GM23248 (cell line): ENCODE measurements around the gene TBCK. TPM values are rescaled to one million over a fixed set of nuclear protein-coding genes. Genes with fewer than 3 reads are reported as not detected.

Experiments
- DNase-seq: peaks from one replicate; pipeline ENCODE4 v3.0.0-alpha.2; 2015
- H2AFZ ChIP-seq: fragments of 200-600 bp; sonication (generic); 2 replicates; pipeline ENCODE4 v1.6.1; 2016; ENCODE audit warnings: antibody characterized with exemption
- H3F3A ChIP-seq: fragments of 200-600 bp; sonication (generic); 2 replicates; pipeline ENCODE4 v1.6.1; 2016; ENCODE audit warnings: mild to moderate bottlenecking, antibody characterized with exemption, mixed run types; ENCODE audit not compliant: insufficient read depth
- H3K27ac ChIP-seq: fragments of 200-600 bp; sonication (generic); 2 replicates; pipeline ENCODE4 v1.5.1; 2016; ENCODE audit warnings: mild to moderate bottlenecking
- H3K27me3 ChIP-seq: fragments of 200-600 bp; sonication (generic); replicated peaks from 2 replicates; pipeline ENCODE4 v1.6.1; 2016; ENCODE audit warnings: mild to moderate bottlenecking; ENCODE audit not compliant: insufficient read depth
- H3K36me3 ChIP-seq: fragments of 200-600 bp; sonication (generic); 2 replicates; pipeline ENCODE4 v1.6.1; 2016; ENCODE audit warnings: low read depth, mild to moderate bottlenecking
- H3K4me1 ChIP-seq: fragments of 200-600 bp; sonication (generic); 2 replicates; pipeline ENCODE4 v1.6.1; 2016; ENCODE audit warnings: mild to moderate bottlenecking; ENCODE audit not compliant: insufficient read depth
- H3K4me2 ChIP-seq: fragments of 200-600 bp; sonication (generic); one replicate; pipeline ENCODE4 v1.6.1; 2016; ENCODE audit warnings: mild to moderate bottlenecking; ENCODE audit not compliant: unreplicated experiment
- H3K4me3 ChIP-seq: fragments of 200-600 bp; sonication (generic); 2 replicates; pipeline ENCODE4 v1.5.1; 2016; ENCODE audit warnings: mild to moderate bottlenecking
- H3K79me2 ChIP-seq: fragments of 200-600 bp; sonication (generic); 2 replicates; pipeline ENCODE4 v1.6.1; 2016; ENCODE audit warnings: mild to moderate bottlenecking; ENCODE audit not compliant: insufficient read depth
- H3K9ac ChIP-seq: fragments of 200-600 bp; sonication (generic); 2 replicates; pipeline ENCODE4 v1.6.1; 2016; ENCODE audit warnings: mild to moderate bottlenecking
- H3K9me2 ChIP-seq: fragments of 200-600 bp; sonication (generic); 2 replicates; pipeline ENCODE4 v1.6.1; 2016; ENCODE audit warnings: mixed run types, mild to moderate bottlenecking, moderate library complexity; ENCODE audit not compliant: insufficient read depth
- H3K9me3 ChIP-seq: fragments of 200-600 bp; sonication (generic); one replicate; pipeline ENCODE4 v1.6.1; 2017; ENCODE audit warnings: low read depth
- H4K20me1 ChIP-seq: fragments of 200-600 bp; sonication (generic); 2 replicates; pipeline ENCODE4 v1.6.0; 2016; ENCODE audit not compliant: insufficient read depth
- EZH2 ChIP-seq: fragments of 200-600 bp; sonication (generic); IDR thresholded peaks from 2 replicates; pipeline ENCODE4 v1.6.1; 2018; ENCODE audit warnings: antibody characterized with exemption, mild to moderate bottlenecking; ENCODE audit not compliant: insufficient read depth, poor library complexity, severe bottlenecking
- EZH2phosphoT487 ChIP-seq: fragments of 200-600 bp; sonication (generic); IDR thresholded peaks from 2 replicates; pipeline ENCODE4 v1.6.1; 2018; ENCODE audit warnings: antibody characterized with exemption, moderate library complexity, mild to moderate bottlenecking, low read depth; ENCODE audit not compliant: insufficient read depth
- WGBS, 2 experiments: methylation state at CpG; one replicate each; pipeline ENCODE4 v1.1.6; 2015 to 2017; ENCODE audit warnings: low lambda C conversion rate in 2 of 2, low coverage in 1 of 2; ENCODE audit errors: missing lambda C conversion rate in 2 of 2; 5-methylcytosine and 5-hydroxymethylcytosine counted together
- in situ Hi-C: fragments of 300-500 bp; cut with MboI; formaldehyde crosslinking; loops from 2 replicates; pipeline ENCODE4 v1.15.0; 2020
- polyA plus RNA-seq: library from polyadenylated mRNA; unstranded; fragments of >200 nt; fragmentation: Nextera tagmentation; extraction: Ambion mirVana; gene quantifications from 2 replicates; pipeline ENCODE4 v1.2.1, GENCODE V29; 2016
- total RNA-seq: library from RNA; depleted of rRNA; stranded (reverse); fragments of >200 nt; shearing (Covaris generic); gene quantifications from 2 replicates; pipeline ENCODE4 v1.2.3, GENCODE V29; 2014

TBCK gene
- total and polyA plus RNA-seq, 2 experiments from 2014 or later = 35.2 to 45.8 TPM

- TF ChIP-seq EZH2 (no peak), EZH2phosphoT487 (no peak)
- H3K9me3 ChIP-seq = no peaks in the 10 kb centered on the region
- H3K4me2 ChIP-seq = no peak overlapping the region
- 93 to 95% methylated on average over 1 of the region's 1 CpG for WGBS, 2 experiments
- H2AFZ ChIP-seq = no peak overlapping the region
- no peaks in the 10 kb centered on the region; the same call in 1 of the 2 replicates for H3K9me2 ChIP-seq
- H3K4me1 ChIP-seq = no peaks in the 10 kb centered on the region
- no peak overlapping the region for H3K4me3 ChIP-seq
- no peaks in the 10 kb centered on the region for H3F3A ChIP-seq
- no peaks in the 10 kb centered on the region for H3K27me3 ChIP-seq
- in situ Hi-C loops = no loop called here
- peaks cover 10% of the 10 kb centered on the region for H3K36me3 ChIP-seq
- H3K27ac ChIP-seq = no peak overlapping the region
- no peaks in the 10 kb centered on the region for H3K79me2 ChIP-seq
- DNase-seq = no peak
- no peak overlapping the region for H3K9ac ChIP-seq
- no peaks in the 10 kb centered on the region for H4K20me1 ChIP-seq
Measured at GRCh38 chr4:106149026-106149425, 167.0 kb downstream of the TBCK start.

- no peaks in the 10 kb centered on the region for H3F3A ChIP-seq
- H3K4me3 ChIP-seq = no peak overlapping the region
- no peak for DNase-seq
- no peak overlapping the region for H2AFZ ChIP-seq
- no peak overlapping the region for H3K9ac ChIP-seq
- H3K9me2 ChIP-seq = no peaks in the 10 kb centered on the region
- WGBS, 2 experiments = 86 to 87% methylated on average over 3 of the region's 3 CpGs
- no peaks in the 10 kb centered on the region for H3K9me3 ChIP-seq
- TF ChIP-seq EZH2phosphoT487 = no peak
- H3K4me1 ChIP-seq = no peaks in the 10 kb centered on the region
- H3K4me2 ChIP-seq = no peak overlapping the region
- in situ Hi-C loops = no loop called here
- no peak overlapping the region for H3K27ac ChIP-seq
- no peaks in the 10 kb centered on the region for H3K79me2 ChIP-seq
- 0 out of 2 replicates have a peak, but pooled peaks cover 5% of the 10 kb centered on the region for H3K36me3 ChIP-seq
- H4K20me1 ChIP-seq = no peaks in the 10 kb centered on the region
- H3K27me3 ChIP-seq = no peaks in the 10 kb centered on the region
Measured at GRCh38 chr4:106142616-106143127, 173.3 kb downstream of the TBCK start.

GRCh38 chr4:106140601-106141000 is 175.4 kb downstream of the TBCK start:
- no peak overlapping the region for H3K4me2 ChIP-seq
- DNase-seq = peak; percentile 1
- TF ChIP-seq EZH2phosphoT487 (no peak), EZH2 (no peak)

GRCh38 chr4:106136777-106137331 is 179.2 kb downstream of the TBCK start:
- Histone ChIP-seq H3K9me3 (no peaks in the 10 kb centered on the region), H3K9ac (no peak overlapping the region), H3K36me3 (no peaks in the 10 kb centered on the region), H3K27ac (no peak overlapping the region), H2AFZ (no peak overlapping the region), H3K4me1 (no peaks in the 10 kb centered on the region), H3K27me3 (no peaks in the 10 kb centered on the region), H4K20me1 (no peaks in the 10 kb centered on the region), H3K4me3 (no peak overlapping the region), H3K4me2 (no peak overlapping the region), H3K9me2 (no peaks in the 10 kb centered on the region), H3F3A (no peaks in the 10 kb centered on the region), H3K79me2 (no peaks in the 10 kb centered on the region)
- DNase-seq = no peak
- TF ChIP-seq EZH2phosphoT487 = no peak
- no peak for TF ChIP-seq EZH2
- in situ Hi-C loops = no loop called here

More at GRCh38 chr4:106140601-106141000, 175.4 kb downstream of the TBCK start:
- H3K4me1 ChIP-seq = no peaks in the 10 kb centered on the region
- no peak overlapping the region for H3K4me3 ChIP-seq
- H3K9me3 ChIP-seq = no peaks in the 10 kb centered on the region
- H3F3A ChIP-seq = no peaks in the 10 kb centered on the region
- H3K79me2 ChIP-seq = no peaks in the 10 kb centered on the region
- 0 out of 2 replicates have a peak, but pooled peaks cover 5% of the 10 kb centered on the region for H3K36me3 ChIP-seq
- no peak overlapping the region for H3K9ac ChIP-seq
- H3K27me3 ChIP-seq = no peaks in the 10 kb centered on the region
- no peaks in the 10 kb centered on the region for H3K9me2 ChIP-seq
- H2AFZ ChIP-seq = no peak overlapping the region
- whole genome bisulfite sequencing, 2 experiments = 98 to 100% methylated on average over 1 of the region's 1 CpG
- no peaks in the 10 kb centered on the region for H4K20me1 ChIP-seq
- H3K27ac ChIP-seq = no peak overlapping the region
- in situ Hi-C loops = no loop called here

GRCh38 chr4:106132045-106132444 is 184.0 kb downstream of the TBCK start:
- no peaks in the 10 kb centered on the region for H4K20me1 ChIP-seq

More at GRCh38 chr4:106132045-106132444, 184.0 kb downstream of the TBCK start:
- Histone ChIP-seq H3K9me2 (no peaks in the 10 kb centered on the region), H2AFZ (no peak overlapping the region), H3K27me3 (no peaks in the 10 kb centered on the region), H3K27ac (no peak overlapping the region), H3K9me3 (no peaks in the 10 kb centered on the region), H3K4me3 (no peak overlapping the region), H3F3A (no peaks in the 10 kb centered on the region), H3K79me2 (no peaks in the 10 kb centered on the region), H3K9ac (no peak overlapping the region), H3K4me2 (no peak overlapping the region), H3K4me1 (no peaks in the 10 kb centered on the region), H3K36me3 (peaks cover 5% of the 10 kb centered on the region; the same call in 1 of the 2 replicates)
- in situ Hi-C loops = no loop called here
- TF ChIP-seq EZH2phosphoT487 (no peak), EZH2 (no peak)
- DNase-seq = no peak
